HG03060 (cell line): Measurements from ENCODE around the gene TACC2.

Experiments
- ATAC-seq: cut with Tn5 transposase; IDR thresholded peaks from one replicate; pipeline ENCODE4 v1.9.1; 2021; ENCODE audit warnings: low read depth, moderate number of reproducible peaks; ENCODE audit not compliant: unreplicated experiment

The TACC2 gene

GRCh38 chr10:122302315-122302714, 313.4 kb downstream of the TACC2 start:
- ATAC-seq, result no peak

- ATAC-seq, result no peak
Observed at GRCh38 chr10:122303271-122304053, 314.5 kb downstream of the TACC2 start.
